Neuron (in vitro differentiated cells): ENCODE results near the gene IRF8.

ENCODE experiments used
- H2AFZ ChIP-seq: one replicate; pipeline ENCODE4 v1.6.1; 2013; ENCODE audit warnings: low read depth, mild to moderate bottlenecking, inconsistent platforms, low read length, moderate library complexity
- H3K27me3 ChIP-seq: one replicate; pipeline ENCODE4 v1.6.1; 2013; ENCODE audit warnings: low read length; ENCODE audit not compliant: insufficient read depth
- H3K36me3 ChIP-seq: one replicate; pipeline ENCODE4 v1.6.1; 2013; ENCODE audit warnings: low read length; ENCODE audit not compliant: insufficient read depth
- H3K4me1 ChIP-seq: one replicate; pipeline ENCODE4 v1.6.1; 2013; ENCODE audit warnings: low read length; ENCODE audit not compliant: insufficient read depth
- H3K4me3 ChIP-seq: 2 replicates; pipeline ENCODE4 v1.5.1; 2013; ENCODE audit warnings: mild to moderate bottlenecking, low read length, moderate library complexity
- H3K9me3 ChIP-seq: one replicate; pipeline ENCODE4 v1.6.1; 2013; ENCODE audit warnings: low read length

Gene IRF8

DNA sequence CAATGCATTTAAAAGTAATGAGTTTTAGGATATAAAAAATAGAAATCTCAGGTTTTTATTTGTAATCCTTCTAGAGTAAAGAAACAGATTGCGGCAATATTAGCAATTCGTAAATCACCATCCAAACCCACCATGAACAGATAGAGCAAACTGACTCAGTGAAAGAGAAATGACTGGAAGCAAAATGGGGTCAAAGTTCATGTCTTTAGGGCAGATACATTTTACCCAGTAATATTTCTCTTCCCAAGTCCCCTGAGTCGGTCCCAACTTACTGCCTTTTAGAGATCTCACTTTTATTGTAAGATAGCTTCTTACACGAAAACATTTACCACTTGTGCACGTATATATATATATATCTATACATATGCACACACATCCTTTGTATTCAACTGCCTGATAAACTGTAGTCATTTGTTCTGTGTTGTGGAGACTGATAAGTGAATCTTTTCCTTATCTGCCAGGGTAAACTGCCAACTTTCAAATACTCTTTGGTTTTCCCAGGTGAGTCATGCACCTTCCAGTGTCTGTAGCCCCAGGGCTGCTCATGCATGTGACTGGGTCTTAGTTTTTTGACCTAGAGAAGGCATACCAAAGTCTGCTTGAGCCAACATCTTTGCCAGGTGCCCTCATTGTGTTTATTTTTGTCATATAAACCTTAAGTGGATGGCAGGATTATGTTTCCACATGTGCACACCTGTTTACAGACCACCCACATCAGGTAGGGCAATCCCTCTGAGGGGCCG lies 7.8 kb upstream of the IRF8 start:
- H3K36me3 ChIP-seq, result no peaks in the 10 kb centered on the region
- no peak overlapping the region for H3K4me3 ChIP-seq
- H2AFZ ChIP-seq, result no peak overlapping the region
- H3K27me3 ChIP-seq, result peaks cover 58% of the 10 kb centered on the region
- H3K9me3 ChIP-seq, result no peaks in the 10 kb centered on the region
- H3K4me1 ChIP-seq, result no peaks in the 10 kb centered on the region

DNA sequence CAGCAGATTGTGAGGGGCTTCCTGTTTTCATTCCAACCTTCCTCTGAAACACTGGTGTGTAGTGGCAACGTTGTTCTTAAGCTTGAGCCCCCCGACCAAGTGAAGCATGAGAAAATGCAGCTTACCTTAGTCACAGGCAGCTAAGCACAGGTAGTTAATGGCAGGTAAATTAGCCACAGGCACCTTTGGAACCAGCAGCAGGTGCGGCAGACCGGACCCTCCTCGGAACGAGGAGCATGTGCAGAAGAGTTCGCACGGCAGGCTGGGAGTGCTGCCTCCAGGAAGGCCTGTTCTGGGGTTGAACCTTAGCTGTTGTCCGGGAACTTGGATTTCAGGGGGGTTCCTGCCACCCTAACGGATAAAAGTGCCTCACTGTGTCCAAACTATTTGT lies 7.2 kb upstream of the IRF8 start:
- Histone ChIP-seq H3K4me3 (no peak overlapping the region), H3K36me3 (no peaks in the 10 kb centered on the region), H2AFZ (no peak overlapping the region), H3K9me3 (no peaks in the 10 kb centered on the region), H3K4me1 (no peaks in the 10 kb centered on the region), H3K27me3 (peaks cover 62% of the 10 kb centered on the region)

DNA sequence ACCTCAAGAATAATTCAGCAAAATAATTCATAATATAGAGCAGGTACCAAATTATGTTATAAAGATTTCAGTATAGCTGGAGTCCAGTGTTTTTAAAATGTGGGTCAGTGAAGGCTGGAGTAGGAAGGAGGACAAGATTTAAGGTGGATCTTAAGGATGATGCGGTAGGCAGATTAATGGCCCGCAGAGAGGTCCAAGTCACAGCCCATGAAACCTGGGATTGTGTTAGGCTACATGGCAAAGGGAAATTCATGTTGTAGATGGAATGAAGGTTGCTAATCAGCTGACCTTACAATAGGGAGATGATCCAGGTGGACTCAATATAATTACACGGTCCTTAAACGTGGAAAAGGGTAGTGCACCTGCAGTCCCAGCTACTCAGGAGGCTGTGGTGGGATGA lies 6.2 kb upstream of the IRF8 start:
- no peak overlapping the region for H3K4me3 ChIP-seq
- no peaks in the 10 kb centered on the region for H3K4me1 ChIP-seq
- H3K36me3 ChIP-seq, result no peaks in the 10 kb centered on the region
- H2AFZ ChIP-seq, result no peak overlapping the region
- H3K9me3 ChIP-seq, result peaks cover 2% of the 10 kb centered on the region
- H3K27me3 ChIP-seq, result peaks cover 68% of the 10 kb centered on the region

DNA sequence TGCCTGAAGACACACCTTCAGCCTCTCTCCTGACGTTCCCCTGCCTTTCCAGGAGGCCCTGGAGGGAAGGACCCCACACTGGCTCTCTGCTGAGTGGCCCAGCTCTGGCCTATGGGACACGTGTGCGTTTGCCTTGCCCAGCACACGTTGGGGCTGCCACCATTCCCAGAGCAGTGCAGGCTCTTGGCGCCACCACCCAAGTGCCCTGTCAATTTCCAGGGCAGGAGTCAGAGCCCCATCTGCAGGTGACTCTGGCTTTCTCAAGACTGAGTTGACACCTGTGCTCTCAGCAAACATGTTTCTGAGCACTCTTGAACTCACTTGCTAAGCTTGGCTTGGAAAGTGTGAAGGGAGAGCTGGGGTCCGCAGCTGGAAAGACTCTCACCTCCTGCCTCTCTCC lies 4.7 kb upstream of the IRF8 start:
- no peak overlapping the region for H3K4me3 ChIP-seq
- peaks cover 2% of the 10 kb centered on the region for H3K4me1 ChIP-seq
- H3K9me3 ChIP-seq, result peaks cover 2% of the 10 kb centered on the region
- peaks cover 72% of the 10 kb centered on the region for H3K27me3 ChIP-seq
- H3K36me3 ChIP-seq, result no peaks in the 10 kb centered on the region
- no peak overlapping the region for H2AFZ ChIP-seq

DNA sequence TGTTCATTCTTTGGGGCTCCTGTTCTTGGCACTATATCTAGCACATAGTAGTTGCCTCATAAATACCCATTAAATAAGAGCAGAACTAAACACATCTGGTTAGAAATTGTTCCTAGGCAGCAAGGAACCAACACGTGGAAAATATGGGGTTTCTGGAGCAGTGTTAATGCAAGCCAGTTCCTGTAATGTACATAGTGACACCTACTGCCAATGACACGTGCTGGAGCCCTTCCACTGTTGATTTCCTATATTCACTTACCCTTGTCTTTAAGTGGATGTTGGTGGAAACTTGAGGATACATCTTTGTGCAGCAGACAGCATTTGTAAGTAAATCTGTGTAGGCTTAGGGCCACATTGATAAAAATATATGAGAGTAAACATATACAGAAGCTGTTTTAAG lies 1.6 kb upstream of the IRF8 start:
- no peaks in the 10 kb centered on the region for H3K36me3 ChIP-seq
- H3K4me1 ChIP-seq, result peaks cover 2% of the 10 kb centered on the region
- peaks cover 2% of the 10 kb centered on the region for H3K9me3 ChIP-seq
- no peak overlapping the region for H3K4me3 ChIP-seq
- no peak overlapping the region for H2AFZ ChIP-seq
- H3K27me3 ChIP-seq, result peaks cover 86% of the 10 kb centered on the region

DNA sequence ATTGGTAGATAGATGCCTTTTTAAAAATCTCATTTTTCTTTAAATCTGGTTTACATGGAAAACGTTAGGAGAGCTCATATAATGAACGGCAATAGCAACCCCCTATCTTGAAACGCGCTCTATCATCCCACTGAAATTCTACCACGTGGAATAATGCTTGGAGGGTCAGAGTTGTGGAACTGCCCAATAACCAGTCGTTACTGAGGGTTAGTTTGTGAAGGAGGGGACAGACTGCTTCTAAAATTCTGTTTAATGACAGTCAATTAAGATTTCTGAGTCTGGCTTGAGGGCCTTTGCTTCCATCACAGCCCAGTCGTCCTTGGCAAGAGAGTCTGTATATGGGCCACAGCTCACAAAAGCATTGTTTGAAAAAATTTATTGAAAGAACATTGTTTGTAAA lies 482 bp downstream of the IRF8 start:
- no peak overlapping the region for H3K4me3 ChIP-seq
- H3K27me3 ChIP-seq, result peaks cover 87% of the 10 kb centered on the region
- H3K9me3 ChIP-seq, result peaks cover 2% of the 10 kb centered on the region
- peaks cover 2% of the 10 kb centered on the region for H3K4me1 ChIP-seq
- H2AFZ ChIP-seq, result no peak overlapping the region
- no peaks in the 10 kb centered on the region for H3K36me3 ChIP-seq

DNA sequence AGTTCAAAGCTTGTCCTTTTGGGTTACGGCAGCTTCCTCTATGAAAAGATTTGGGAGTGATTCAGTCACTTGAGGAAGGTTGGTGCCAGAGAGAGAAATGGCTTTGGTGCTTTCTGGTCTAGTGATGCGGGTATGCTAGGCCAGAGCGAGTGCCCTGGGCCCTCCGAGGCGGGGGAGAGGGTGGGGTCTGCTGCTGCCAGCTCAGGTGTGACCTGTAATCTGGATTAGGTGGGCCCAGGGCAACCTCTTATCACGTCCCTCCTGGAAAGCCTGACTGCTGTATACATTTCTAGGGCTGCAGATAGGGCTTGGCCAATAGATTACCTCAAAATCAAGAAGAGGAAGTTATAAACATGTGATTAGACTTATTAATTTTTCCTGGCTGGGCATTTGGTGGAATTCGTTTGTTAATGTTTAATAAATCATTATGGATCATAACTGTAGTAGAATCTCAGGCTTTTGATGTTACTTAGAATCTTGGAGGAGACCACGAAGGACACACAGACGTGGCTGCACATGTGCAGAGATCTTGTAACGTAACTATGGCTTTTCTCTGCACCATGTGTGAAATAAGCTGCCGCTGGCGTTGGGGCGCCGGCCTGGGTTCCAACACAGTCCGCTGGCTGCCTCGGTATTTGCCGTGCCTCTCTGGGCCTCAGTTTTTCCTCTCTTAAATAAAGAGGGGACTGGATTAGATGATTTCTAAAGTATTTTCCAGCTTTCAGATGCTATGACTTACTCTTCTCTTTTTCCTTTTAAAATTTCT lies 1.2 kb downstream of the IRF8 start:
- H3K9me3 ChIP-seq, result peaks cover 2% of the 10 kb centered on the region
- H3K4me1 ChIP-seq, result peaks cover 2% of the 10 kb centered on the region
- no peaks in the 10 kb centered on the region for H3K36me3 ChIP-seq
- H2AFZ ChIP-seq, result no peak overlapping the region
- H3K27me3 ChIP-seq, result peaks cover 79% of the 10 kb centered on the region
- H3K4me3 ChIP-seq, result no peak overlapping the region

DNA sequence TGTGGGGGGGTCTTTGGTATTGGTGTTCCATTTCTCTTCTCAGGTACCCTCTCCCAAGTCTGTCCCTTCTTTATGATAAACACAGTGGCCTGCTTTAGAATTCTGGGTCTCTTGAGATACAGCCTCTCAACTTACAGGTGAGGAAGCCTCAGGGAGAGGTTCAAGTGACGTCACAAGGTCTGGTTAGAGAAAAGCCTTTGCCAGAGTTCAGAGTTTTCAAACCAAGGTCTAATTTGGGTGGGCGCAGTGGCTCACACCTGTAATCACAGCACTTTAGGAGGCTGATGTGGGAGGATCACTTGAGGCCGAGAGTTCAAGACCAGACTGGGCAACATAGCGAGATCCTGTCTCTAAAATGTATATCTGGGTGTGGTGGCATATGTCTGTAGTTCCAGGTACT lies 2.1 kb downstream of the IRF8 start:
- Histone ChIP-seq H3K9me3 (peaks cover 4% of the 10 kb centered on the region), H2AFZ (no peak overlapping the region), H3K4me1 (peaks cover 2% of the 10 kb centered on the region), H3K27me3 (peaks cover 70% of the 10 kb centered on the region), H3K36me3 (no peaks in the 10 kb centered on the region), H3K4me3 (no peak overlapping the region)

DNA sequence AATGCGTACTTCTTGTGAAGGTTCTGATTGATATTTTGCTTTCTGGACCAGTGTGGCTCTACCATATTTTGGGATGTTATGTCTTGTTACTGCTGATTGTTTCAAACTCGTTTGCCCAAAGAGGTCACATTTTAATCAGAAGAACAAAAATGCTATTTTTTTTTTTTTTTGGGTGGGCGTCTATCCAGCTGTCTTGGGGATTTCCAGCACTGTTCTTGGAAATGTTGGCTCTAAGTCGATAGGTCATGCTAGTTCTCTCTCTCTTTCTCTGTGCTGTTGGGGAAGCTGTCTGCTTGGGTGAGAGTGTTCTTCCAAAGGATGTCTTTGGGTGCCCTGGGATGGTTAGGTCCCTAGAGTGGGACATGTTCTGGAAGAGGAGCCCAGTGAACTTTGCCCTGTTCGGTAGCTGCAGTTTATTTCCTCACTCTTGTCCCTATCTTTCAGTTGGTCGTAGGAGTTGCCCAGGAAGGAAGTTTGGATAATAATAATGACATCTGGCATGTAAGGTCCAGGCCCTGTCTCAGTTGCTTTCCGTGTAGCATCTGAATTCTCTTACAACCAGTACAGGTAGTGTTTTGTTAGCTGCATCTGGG lies 2.9 kb downstream of the IRF8 start:
- H3K4me3 ChIP-seq, result no peak overlapping the region
- peaks cover 2% of the 10 kb centered on the region for H3K4me1 ChIP-seq
- H3K27me3 ChIP-seq, result peaks cover 63% of the 10 kb centered on the region
- peaks cover 8% of the 10 kb centered on the region for H3K9me3 ChIP-seq
- H2AFZ ChIP-seq, result no peak overlapping the region
- H3K36me3 ChIP-seq, result no peaks in the 10 kb centered on the region

DNA sequence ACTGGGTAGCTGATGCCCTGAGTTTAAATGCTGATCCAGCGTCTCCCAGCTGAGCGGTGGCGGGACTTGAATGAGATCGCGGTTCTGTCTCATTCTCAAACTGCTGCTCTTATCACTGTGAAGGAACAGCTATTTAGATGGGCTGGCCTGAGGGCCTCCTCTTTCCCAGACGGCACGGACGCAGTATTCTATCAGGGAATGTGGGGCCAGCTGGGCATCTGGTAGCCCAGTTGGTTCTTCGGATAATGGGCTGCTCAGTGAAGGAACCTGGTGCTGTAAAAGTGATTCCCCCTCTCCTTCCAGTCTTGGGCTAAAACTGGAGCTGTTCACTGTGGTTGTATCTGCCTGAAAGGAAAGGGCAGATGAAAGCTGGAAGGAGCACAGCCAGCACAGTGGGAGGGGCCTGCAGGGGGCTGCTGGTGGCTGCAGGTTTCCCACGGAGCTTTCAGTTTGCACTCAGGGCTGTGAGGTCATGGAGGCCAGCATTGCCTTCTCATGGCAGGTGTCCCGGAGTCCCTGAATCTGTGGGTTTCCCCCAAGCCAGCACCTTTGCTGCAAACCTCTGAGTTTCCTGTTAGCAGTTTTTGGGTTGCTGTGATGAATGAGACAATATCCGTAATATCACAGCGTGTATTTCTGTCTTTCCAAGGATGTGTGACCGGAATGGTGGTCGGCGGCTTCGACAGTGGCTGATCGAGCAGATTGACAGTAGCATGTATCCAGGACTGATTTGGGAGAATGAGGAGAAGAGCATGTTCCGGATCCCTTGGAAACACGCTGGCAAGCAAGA lies 3.6 kb downstream of the IRF8 start:
- no peak overlapping the region for H3K4me3 ChIP-seq
- peaks cover 2% of the 10 kb centered on the region for H3K4me1 ChIP-seq
- H3K9me3 ChIP-seq, result peaks cover 6% of the 10 kb centered on the region
- peaks cover 57% of the 10 kb centered on the region for H3K27me3 ChIP-seq
- H2AFZ ChIP-seq, result no peak overlapping the region
- H3K36me3 ChIP-seq, result no peaks in the 10 kb centered on the region

DNA sequence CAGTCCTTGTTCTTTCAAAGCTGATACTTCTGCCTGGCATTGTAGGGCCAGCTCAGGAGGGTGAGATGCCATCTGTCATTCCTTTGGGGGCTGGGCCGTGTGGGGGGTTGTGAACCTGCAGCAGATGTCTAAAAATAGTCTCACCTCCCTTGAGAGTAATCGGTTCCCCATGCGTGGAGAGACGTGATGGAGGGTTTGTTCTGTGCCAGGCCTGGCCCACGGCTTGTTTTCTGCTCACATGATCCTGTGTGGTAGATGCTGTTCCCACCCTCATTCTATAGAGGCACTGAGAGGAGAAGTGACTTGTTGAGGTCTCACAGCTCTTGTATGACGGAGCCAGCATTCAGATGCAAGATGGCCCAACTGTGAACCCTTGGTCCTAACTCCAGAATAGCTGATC lies 4.6 kb downstream of the IRF8 start:
- H3K9me3 ChIP-seq, result peaks cover 6% of the 10 kb centered on the region
- H2AFZ ChIP-seq, result no peak overlapping the region
- no peak overlapping the region for H3K4me3 ChIP-seq
- H3K4me1 ChIP-seq, result no peaks in the 10 kb centered on the region
- H3K27me3 ChIP-seq, result peaks cover 47% of the 10 kb centered on the region
- no peaks in the 10 kb centered on the region for H3K36me3 ChIP-seq

DNA sequence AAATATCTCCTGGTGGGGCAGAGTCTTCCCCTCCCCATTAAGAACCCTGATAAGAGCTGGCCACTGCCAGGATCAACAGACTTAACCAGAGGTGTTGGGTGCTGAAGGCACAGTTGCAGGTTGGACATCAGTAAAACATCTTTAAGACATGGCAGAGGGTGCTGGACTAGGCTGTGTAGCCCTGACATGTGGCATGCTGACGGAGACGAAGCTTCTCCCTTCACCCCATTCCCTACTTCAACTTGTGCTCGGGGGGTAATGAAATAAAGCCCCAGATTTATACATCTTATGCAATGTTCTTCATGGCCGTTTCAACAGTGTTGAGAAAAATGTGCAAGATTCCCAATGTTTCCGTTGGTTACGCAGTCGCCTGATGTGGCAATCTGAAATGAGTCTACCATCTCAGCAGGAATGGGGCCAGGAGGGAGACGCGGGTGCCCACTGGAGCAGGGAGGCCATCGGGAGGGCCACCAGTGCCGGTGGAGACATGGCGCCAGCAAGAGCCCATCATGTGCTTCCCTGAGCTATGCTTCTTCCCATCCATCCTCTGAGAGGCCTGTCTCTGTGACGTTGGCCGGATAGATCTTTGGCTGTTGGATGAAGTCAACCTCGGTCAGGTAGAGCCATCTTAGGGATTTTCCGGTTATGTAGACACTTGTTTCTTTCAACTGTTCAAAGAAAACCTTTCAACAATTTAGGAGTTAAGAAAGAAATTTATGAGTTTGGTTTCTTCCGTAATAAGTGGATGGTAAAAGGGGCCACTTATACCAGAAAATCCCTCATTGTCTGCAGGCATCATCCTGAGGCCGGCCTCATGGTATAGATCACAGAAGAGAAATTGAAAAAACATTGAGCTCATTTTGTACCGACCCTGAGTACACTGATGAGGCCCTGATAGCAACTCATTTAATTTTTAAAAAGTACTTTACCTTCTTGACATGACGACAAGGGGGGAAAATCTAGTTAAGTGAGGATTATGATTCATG lies 6.4 kb downstream of the IRF8 start:
- peaks cover 6% of the 10 kb centered on the region for H3K9me3 ChIP-seq
- no peak overlapping the region for H2AFZ ChIP-seq
- H3K4me3 ChIP-seq, result no peak overlapping the region
- H3K4me1 ChIP-seq, result no peaks in the 10 kb centered on the region
- H3K27me3 ChIP-seq, result peaks cover 41% of the 10 kb centered on the region
- no peaks in the 10 kb centered on the region for H3K36me3 ChIP-seq
